Colonic mucosa (tissue), 4 donors: ENCODE data around the gene GCC2. TPM values are rescaled to one million over a fixed set of nuclear protein-coding genes. Genes with fewer than 3 reads are reported as not detected.
"Not testable (repeated sequence)": the region's sequence is repeated elsewhere in the genome, so short reads cannot be mapped to it uniquely, and the experiment has no call there.

Experiments
- DNase-seq: peaks from one replicate; pipeline ENCODE4 v3.0.0-alpha.2; 2020
- H3K27ac ChIP-seq: fragments of 200-600 bp; one replicate; pipeline ENCODE4 v1.8.0; 2021
- H3K27me3 ChIP-seq: fragments of 200-600 bp; one replicate; pipeline ENCODE4 v1.8.0; 2021
- H3K36me3 ChIP-seq: fragments of 200-600 bp; one replicate; pipeline ENCODE4 v1.8.0; 2021
- H3K4me1 ChIP-seq: fragments of 200-600 bp; one replicate; pipeline ENCODE4 v1.8.0; 2021; ENCODE audit warnings: mild to moderate bottlenecking
- H3K4me3 ChIP-seq: fragments of 200-600 bp; one replicate; pipeline ENCODE4 v1.8.0; 2021
- H3K9ac ChIP-seq, 2 donors: one replicate each; pipeline ENCODE4 v1.7.0; 2013; ENCODE audit warnings: control low read depth in 2 of 2, low read depth in 2 of 2, low read length in 2 of 2
- H3K9me3 ChIP-seq: fragments of 200-600 bp; one replicate; pipeline ENCODE4 v1.8.0; 2021
- CTCF ChIP-seq: fragments of 200-600 bp; IDR thresholded peaks from one replicate; pipeline ENCODE4 v1.8.0; 2022; ENCODE audit warnings: antibody characterized with exemption, mild to moderate bottlenecking
- intact Hi-C: fragments of 100-400 bp; cut with DNase I; formaldehyde crosslinking; loops from one replicate; pipeline ENCODE4 v1.14.1; 2022
- total RNA-seq, 2 donors: library from RNA; stranded (reverse); fragmentation: NEBNext Ultra II Directional in 1 of 2; extraction: Animal tissue kit (Norgen Biotek cat#: 25700) in 1 of 2; gene quantifications; one replicate each; pipeline ENCODE4 v1.2.1, GENCODE V29; 2021
- donor health status: healthy.
- donor health status: DM: no; HTN: no; CAD: no.
- donor health status: DM: no; HTN: no; CAD: no.

Gene GCC2
- total RNA-seq, 2 donors from 2014 or later: 57.9 to 101 TPM

- intact Hi-C loops: no loop called here
- DNase-seq: no peak
- Histone ChIP-seq H3K36me3 (no peaks in the 10 kb centered on the region), H3K27me3 (no peaks in the 10 kb centered on the region), H3K27ac (no peak overlapping the region), H3K4me3 (no peak overlapping the region), H3K4me1 (no peaks in the 10 kb centered on the region), H3K9me3 (no peaks in the 10 kb centered on the region), H3K9ac (no peak overlapping the region)
- no peak for TF ChIP-seq CTCF
These were observed 25.3 kb upstream of the GCC2 start for GRCh38 chr2:108423502-108424251.

- Histone ChIP-seq H3K9me3 (no peaks in the 10 kb centered on the region), H3K36me3 (no peaks in the 10 kb centered on the region), H3K4me3 (no peak overlapping the region), H3K4me1 (no peaks in the 10 kb centered on the region), H3K27me3 (no peaks in the 10 kb centered on the region), H3K27ac (no peak overlapping the region), H3K9ac (no peak overlapping the region)
- intact Hi-C loops: no loop called here
- no peak for DNase-seq
- TF ChIP-seq CTCF: no peak
These were observed 20.6 kb upstream of the GCC2 start for GRCh38 chr2:108428286-108429009.

GRCh38 chr2:108435578-108435977, 13.4 kb upstream of the GCC2 start:
- H3K36me3 ChIP-seq, H3K4me3 ChIP-seq, H3K4me1 ChIP-seq, H3K9me3 ChIP-seq, H3K27ac ChIP-seq, H3K9ac ChIP-seq, DNase-seq, intact Hi-C loops, H3K27me3 ChIP-seq: not testable (repeated sequence)

GRCh38 chr2:108436976-108437375, 12.0 kb upstream of the GCC2 start:
- no peaks in the 10 kb centered on the region for H3K36me3 ChIP-seq
- H3K9ac ChIP-seq: no peak overlapping the region
- intact Hi-C loops: no loop called here
- H3K27me3 ChIP-seq: no peaks in the 10 kb centered on the region
- H3K4me3 ChIP-seq: no peak overlapping the region
- H3K4me1 ChIP-seq: no peaks in the 10 kb centered on the region
- TF ChIP-seq CTCF: no peak
- no peak overlapping the region for H3K27ac ChIP-seq
- H3K9me3 ChIP-seq: no peaks in the 10 kb centered on the region
- DNase-seq: no peak

GRCh38 chr2:108441712-108442111, 7.3 kb upstream of the GCC2 start:
- Histone ChIP-seq H3K27ac (no peak overlapping the region), H3K9ac (no peak overlapping the region), H3K4me3 (no peak overlapping the region), H3K36me3 (no peaks in the 10 kb centered on the region), H3K9me3 (no peaks in the 10 kb centered on the region), H3K4me1 (no peaks in the 10 kb centered on the region), H3K27me3 (no peaks in the 10 kb centered on the region)
- DNase-seq: no peak
- no peak for TF ChIP-seq CTCF
- intact Hi-C loops: no loop called here
